ENCODE measurements around the gene EVX1.

- TF ChIP-seq EZH2 (IDR thresholded peaks at IDR 0.05; ENCODE audit: insufficient read depth, poor library complexity, severe bottlenecking) (no peak), EZH2phosphoT487 (IDR thresholded peaks at IDR 0.05; ENCODE audit: insufficient read depth, low read depth) (no peak)
Measured at GRCh38 chr7:27205325-27206280, 37.0 kb upstream of the EVX1 start.

Measured in GM23248 (cell line).